ENCODE measurements around the gene MACROD2.

Gene MACROD2

DNA sequence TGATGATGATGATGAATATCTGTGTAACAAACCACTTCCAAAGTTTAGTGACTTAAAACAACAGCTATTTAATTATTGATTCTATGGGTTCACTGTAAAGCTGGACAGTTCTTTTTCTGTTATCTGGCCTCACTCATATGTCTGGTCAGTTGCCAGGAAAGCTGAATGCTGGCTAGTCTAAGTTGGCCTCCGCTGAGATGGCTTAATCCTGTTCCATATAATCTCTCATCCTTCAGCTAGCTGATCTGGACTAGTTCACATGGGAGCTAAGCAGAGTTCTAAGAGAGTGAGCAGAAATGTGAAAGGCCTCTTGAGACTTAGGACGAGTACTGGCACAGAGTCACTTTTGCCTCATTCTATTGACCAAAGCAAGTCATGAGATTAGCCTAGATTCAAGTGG lies 676.8 kb downstream of the MACROD2 start:
- no peak for DNase-seq

- no peak for DNase-seq
Observed at GRCh38 chr20:14673164-14673563, 677.8 kb downstream of the MACROD2 start.

DNA sequence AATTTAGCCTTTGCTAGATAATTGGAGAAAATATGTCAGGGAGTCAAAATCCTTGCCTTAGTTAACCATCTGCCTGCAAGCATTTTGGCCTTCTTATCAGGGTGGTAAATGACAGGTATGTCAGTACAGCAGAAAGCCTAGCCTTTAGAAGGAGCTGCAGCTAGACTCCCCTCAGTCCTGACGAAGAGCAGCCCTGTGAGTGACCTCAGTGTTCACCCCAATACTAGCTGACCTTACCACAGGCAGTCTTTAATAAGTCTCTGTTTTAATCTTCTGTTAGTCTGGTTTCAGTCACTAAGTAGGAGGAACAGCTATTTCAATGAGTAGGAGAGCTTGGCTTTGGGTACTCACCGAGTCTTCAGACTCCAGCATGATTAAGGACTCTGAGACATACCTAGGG lies 682.1 kb downstream of the MACROD2 start:
- DNase-seq = no peak

DNA sequence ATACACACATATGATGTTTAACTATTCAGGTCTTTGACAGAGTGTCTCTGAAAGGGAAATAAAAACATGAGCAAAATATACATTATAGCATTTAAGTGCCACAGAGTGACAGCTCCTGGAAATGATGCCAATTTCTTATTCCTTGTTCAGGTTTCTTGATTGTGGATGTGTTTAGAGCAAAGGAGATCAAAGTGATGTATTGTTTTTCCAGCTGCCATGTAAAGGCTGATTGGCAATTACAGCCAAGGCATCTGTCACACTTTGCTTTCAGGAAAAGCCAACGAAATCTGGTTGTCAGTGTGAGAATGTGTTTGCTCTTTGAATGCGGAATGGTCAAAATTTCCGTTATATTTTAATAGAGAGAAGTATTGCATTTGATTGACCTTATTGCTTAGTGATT lies 689.9 kb downstream of the MACROD2 start:
- DNase-seq = no peak

DNA sequence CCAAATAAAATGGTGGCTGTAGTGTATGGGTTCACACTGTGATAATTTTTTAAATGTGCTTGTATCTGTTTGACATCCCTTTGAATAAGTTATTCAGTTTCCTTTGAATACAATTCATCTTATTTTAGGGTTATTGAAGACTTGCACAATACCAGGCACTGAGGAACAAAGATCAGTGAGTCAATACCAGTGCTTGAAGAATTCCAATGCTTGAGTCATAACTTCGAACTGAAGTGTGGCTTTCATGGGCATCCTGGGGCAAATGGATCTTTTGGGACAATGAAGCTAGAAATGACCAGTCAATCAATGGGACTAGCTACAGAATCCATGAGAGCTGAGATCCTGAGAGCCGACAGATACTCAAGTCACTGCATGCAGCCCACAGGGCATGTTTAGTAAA lies 692.0 kb downstream of the MACROD2 start:
- no peak for DNase-seq

DNA sequence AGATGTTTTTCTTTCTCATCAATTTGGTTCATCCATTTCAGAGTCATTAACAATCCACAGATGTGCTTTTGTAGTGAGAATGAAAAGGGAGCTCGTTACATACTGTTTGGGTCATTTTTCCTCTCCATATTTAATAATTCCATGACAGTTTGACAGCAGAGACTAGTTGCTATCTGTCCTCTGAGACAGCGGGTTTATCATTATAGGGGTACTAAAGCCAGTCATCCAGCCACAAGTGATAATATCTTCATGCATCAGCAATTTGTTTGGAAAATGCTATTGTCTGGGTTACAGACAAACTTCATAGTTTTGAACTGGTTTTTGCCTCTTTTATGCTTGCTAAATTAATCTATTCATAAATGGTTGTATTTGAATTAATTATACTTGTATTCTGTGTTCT lies 692.7 kb downstream of the MACROD2 start:
- no peak for DNase-seq

DNA sequence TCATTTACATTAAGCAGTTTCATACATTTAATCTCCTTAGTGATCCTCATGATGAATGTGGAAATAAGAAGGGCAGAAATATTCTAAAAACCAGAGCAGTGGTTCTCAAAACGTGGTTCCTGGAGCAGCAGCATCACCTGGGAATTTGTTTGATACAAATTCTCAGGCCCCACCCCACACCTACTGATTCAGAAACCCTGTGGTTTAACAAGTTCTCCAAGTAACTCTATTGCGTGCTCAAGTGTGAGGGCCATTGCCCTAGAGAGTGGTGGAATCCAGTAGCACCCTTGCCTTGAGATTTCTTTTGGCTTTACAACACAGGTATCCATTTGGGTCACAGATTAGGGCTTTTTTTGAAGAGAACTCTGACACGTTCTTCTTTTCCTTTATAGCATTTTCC lies 696.7 kb downstream of the MACROD2 start:
- no peak for DNase-seq

DNA sequence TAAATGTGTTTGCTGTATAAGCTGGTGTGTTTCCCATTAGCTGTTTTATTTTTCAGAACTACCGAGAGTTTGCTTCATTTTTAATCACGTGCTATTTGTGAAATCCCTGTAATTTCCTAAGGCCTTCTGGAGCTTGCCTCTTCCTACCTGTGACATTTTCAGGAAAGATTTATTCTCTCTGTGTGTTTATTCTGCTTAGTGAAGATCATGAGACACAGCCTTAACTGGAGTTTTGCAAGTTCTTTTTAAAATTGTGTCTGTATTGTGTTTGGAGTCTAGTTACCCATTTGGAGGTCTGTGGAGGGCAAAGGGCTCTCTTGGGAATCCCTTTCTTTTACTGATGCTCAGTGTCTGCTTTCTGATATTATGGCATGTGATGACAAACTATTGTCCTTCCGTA lies 701.2 kb downstream of the MACROD2 start:
- no peak for DNase-seq

GRCh38 chr20:14696937-14697336 lies 701.6 kb downstream of the MACROD2 start:
- no peak for DNase-seq

GRCh38 chr20:14698125-14698524 lies 702.8 kb downstream of the MACROD2 start:
- no peak for DNase-seq

GRCh38 chr20:14698605-14699373 lies 703.5 kb downstream of the MACROD2 start:
- DNase-seq = no peak

DNA sequence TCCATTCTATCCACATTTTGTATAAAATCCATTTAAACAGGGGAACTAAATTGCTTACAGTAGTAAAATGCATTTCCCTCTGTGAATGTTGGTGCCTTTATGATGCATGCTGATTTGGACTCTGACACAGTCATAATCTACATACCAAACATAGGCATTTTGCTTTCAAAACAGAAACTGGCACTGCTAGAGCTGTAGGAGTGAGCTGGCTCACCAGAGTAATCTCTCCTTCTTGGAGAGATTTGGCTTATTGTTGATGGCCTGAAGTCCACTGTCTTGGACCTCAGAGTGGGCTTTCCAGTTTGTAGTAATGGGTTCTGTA lies 705.3 kb downstream of the MACROD2 start:
- DNase-seq = peak; percentile 45

DNA sequence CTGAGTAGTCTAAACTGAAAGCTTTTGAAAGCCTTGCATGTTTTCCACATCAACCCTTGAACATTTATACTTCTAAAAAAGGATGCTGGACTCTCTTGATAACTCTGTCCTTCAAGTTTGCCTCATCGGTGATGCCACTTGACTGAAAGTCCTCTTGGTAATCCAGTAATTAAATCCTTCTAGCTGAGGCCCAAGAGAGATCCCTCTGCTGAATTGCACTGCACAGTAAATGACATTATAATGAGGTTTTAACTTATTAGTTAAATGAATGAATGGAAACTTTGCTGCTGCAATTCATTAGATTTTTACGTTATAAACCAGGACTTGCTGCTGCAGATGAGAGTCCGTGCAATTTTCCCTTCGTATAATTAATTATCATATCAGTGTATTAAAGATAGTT lies 706.0 kb downstream of the MACROD2 start:
- DNase-seq = no peak

DNA sequence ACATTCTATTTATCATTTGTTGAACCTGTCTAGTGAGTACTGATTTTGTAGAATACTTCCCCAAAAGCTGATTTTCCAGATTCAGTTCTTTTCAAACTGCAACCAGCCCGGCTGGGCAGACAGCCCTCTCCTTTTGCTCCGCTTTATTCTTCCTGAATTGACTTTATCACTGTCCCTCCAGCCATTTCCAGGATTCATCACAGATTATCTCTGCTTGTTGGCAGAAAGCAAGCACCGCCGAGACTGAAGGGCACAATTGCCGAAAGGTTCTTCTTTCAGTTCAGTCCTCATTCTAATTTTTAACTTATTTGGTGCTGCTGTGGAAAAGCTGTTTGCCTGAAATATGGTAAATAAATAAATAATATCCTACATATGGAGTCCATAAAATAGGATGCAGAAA lies 711.2 kb downstream of the MACROD2 start:
- DNase-seq = no peak

GRCh38 chr20:14707026-14707680 lies 711.8 kb downstream of the MACROD2 start:
- DNase-seq = no peak

- no peak for DNase-seq
Observed at GRCh38 chr20:14707865-14708596, 712.7 kb downstream of the MACROD2 start.

GRCh38 chr20:14709439-14709838 lies 714.1 kb downstream of the MACROD2 start:
- no peak for DNase-seq

- DNase-seq = no peak
Observed at GRCh38 chr20:14710951-14711350, 715.6 kb downstream of the MACROD2 start.

GRCh38 chr20:14711652-14712051 lies 716.3 kb downstream of the MACROD2 start:
- peak; percentile 18 for DNase-seq

DNA sequence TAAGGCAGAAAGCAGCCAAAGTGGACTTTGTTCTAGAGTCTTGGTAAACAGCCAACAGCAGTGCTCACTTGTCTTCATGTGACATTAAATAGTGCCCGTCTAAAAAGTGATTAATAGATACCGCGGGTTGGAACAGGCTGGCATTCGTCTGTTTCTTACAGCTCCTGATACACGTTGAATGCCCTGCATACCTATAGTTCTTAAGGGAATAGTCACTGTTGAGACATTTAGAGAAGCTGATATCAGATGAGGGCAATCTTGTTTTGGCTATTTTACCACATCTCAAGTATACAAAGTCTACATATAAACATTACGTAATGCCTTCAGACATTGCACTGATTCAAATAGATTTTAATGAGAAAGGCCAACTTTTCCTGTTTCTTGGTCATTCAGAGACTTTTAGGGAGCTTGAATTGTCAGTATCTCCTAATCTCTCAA lies 717.0 kb downstream of the MACROD2 start:
- peak; percentile 78 for DNase-seq

DNA sequence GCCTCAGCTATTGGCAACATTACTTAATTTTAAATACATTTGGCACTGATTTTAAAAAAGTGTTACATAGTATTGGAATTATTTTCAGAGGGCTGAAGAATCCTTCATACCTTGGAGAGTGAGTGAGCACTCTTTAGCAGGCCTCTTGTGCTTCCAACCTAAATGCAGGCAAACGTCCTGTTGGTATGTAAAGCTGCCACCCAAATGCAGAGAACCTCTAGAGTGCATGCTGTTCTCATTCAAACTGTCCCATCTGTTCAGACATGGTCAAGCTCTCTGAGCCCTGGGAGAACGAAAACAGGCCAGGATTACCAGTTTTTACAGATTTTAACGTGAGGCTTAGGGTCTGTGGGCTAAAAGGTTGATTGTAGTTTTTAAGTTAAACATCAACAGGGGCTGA lies 720.1 kb downstream of the MACROD2 start:
- DNase-seq = no peak

DNA sequence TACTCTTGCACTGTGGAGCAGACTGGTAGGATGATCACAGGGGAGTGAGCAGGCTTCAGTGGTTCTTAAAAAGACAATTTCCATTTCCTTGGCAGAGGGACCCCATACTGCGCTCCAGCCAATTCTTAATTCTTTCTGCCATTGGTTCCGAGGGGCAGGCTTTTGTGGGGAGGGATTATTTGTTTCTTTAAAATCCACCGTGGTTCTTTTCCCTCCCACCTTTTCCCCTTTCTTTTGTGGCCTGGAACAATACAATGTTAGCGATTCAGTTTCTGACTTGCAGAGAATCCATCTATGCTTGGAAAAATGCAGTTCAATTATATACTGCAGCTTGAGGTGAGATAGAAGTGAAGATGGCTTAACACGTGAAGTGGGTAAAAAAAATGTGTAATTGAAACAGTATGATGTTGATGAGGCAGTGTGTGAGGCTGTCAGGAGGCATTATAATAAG lies 721.1 kb downstream of the MACROD2 start:
- DNase-seq = no peak

GRCh38 chr20:14717134-14717999 lies 722.1 kb downstream of the MACROD2 start:
- no peak for DNase-seq

Measured in fibroblast of skin of abdomen (primary cell).